Non-pigmented ciliary epithelial cell (primary cell): ENCODE measurements around the gene ZPR1.
"Not testable (repeated sequence)": the region's sequence is repeated elsewhere in the genome, so short reads cannot be mapped to it uniquely, and the experiment has no call there.

Source experiments
- DNase-seq: peaks from one replicate; pipeline ENCODE4 v3.0.0-alpha.2; 2010; ENCODE audit warnings: low read depth

Gene ZPR1

GRCh38 chr11:116792144-116792868 is 4.5 kb upstream of the ZPR1 start:
- no peak for DNase-seq

DNA sequence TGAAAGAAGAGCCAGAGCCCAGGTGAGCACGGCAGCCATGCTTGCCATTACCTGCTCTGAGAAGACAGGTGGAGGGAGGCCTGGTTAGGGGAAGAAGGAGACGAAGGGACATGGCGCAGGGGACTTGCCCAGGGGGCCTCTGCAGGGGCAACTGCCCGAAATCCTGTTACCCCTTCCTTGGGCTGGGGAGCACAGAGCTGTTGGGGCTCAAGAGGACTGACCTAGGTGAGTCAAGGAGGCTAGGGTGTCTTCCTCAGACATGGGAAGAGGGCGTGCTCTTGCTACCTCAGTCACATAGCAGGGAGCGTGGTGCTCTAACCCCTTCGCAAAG is 4.0 kb upstream of the ZPR1 start, which contains the start of gene APOA5:
Gene APOA5, minus strand, starts transcription at position 67 of the 331 bp plus-strand sequence. Its CDS starts 19 bp downstream, at position 48.
- no peak for DNase-seq

- no peak for DNase-seq
Observed at GRCh38 chr11:116791002-116791812, 3.4 kb upstream of the ZPR1 start.

- no peak for DNase-seq
Observed at GRCh38 chr11:116790167-116791001, 2.6 kb upstream of the ZPR1 start.

DNA sequence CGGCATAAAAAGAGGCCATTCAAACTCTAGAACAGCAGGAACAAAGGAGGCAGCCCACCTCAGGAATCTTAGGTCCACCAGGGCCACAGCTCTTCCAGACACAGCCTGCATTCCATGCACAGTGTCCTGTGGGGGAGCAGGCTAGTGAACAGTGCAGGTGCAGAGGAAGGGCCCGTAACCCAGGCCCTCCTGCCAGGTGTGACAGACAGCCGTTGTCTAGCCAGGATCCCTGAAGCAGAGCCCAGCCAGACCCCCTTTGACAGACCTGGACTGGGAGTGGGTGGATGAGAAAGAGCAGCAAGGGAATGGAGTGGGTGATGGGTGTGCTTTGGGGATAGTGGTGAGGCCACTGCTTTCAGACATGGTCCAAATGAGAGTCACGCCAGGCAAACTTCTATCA is 1.2 kb upstream of the ZPR1 start:
- DNase-seq = no peak

- DNase-seq = no peak
Observed at GRCh38 chr11:116788534-116788933, 711 bp upstream of the ZPR1 start.

DNA sequence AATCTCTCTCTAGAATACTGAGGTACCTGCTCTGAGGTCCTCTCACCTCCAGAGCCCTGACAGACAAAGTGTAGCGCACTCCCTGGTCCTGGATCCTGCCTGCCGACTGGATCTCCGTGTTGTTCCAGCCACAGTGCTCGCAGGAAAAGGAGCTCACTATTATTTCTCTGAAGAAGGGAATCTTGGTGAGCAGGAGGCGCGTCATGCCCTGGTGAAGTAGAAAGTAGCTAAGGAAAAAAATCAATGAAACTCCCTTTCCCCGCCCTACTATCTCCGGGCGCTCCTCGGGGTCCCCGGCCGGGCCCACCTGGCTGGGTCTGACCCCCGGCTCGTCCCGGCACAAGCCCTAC is 412 bp downstream of the ZPR1 start:
- no peak for DNase-seq

DNA sequence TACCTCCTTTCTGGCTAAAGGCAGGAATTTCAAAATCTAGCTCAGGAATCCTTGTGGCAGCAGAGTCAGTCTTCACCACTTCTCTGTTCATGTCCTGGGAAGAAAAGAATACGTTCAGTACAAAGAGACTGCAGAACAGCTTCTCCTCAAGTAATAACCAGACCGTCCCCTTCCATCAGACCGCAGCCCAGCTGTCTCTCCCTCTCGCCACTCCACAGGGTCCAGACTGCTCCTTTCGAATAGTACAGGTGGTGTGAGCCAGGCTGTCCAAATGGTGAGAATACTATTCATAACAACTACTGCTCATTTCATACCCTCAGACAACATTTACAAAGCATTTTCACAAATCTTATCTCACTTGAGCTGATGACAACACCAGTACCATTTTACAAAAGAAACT is 857 bp downstream of the ZPR1 start:
- no peak for DNase-seq

DNA sequence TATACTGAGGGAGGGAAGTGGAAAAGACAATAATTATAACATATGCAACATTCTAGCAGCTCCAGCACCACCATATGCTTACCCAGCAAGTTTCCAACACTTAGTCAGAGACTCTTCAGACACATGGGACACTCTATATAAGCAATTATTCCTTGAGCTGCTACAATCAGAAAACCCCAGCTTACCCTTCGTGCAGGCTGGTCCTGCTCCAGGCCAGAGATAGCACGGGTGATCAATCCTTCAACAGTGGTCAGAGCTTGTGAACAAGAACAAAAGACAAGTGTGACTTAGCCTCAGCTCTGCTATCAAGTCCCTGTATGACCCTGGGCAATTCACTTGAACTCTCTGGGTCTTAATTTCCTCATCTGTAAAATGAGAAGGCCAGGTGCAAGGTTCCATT is 1.5 kb downstream of the ZPR1 start:
- no peak for DNase-seq

DNA sequence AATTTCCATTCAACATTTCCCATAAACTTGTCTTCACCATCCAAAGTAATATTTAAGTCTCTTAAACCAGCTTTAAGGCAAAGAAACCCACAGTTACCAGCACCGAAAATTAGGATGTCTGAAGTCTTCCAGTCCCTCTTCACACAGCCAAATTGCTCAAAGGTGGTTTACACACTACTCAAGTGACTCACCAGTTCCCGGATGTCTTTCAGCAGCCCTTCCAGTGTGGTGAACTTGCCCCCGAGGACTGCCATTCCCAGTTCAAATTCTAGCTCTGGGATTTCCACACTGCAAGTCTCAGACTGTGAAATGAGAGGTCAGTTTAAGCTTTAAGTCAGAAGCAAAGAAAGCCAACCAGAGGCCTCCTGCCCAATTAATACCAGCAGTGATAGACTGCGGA is 5.1 kb downstream of the ZPR1 start:
- DNase-seq = no peak

DNA sequence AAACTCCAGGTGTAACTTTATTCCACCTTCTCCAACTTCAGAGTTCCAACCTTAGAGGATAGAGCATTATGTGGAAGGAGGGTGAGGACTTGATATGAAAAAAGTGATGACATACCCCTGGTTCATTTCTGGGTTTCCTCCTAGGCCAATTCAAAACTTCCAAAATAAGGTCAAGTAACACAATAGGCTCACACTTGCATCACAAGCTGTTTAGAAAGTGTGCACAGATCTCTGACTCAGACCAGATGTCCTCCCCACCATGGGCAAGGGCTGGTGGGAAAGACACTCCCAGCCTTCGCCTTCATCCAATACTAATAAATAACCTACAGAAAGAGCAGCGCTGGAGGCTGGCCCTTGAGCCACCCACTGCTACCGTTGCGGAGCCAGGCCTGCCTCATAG is 9.3 kb downstream of the ZPR1 start:
- DNase-seq = no peak

- no peak for DNase-seq
Observed at GRCh38 chr11:116777056-116777455, 10.8 kb downstream of the ZPR1 start.

GRCh38 chr11:116776522-116776984 is 11.3 kb downstream of the ZPR1 start:
- no peak for DNase-seq

- no peak for DNase-seq
Observed at GRCh38 chr11:116775975-116776374, 11.8 kb downstream of the ZPR1 start.

DNA sequence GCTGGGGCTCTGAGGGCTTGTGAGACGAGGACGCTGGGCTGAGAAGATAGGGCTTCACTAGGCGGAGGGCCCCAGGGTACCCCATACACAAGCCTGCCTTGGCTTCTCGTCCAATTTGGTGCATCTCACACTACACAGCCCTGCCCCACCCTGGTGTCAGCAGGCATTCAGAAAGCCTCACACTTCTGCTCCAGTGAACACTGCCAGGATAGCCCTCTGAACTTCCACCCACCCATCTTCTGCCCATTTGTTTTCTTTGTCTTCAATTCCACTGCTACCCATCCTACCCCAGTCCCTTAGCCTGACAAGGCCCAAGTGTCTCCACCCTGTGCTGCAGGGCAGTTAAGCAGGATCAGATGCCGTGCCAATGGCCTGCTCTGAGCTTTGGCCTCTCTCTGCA is 13.2 kb downstream of the ZPR1 start:
- DNase-seq = no peak

GRCh38 chr11:116773203-116774097 is 14.4 kb downstream of the ZPR1 start:
- DNase-seq = no peak

DNA sequence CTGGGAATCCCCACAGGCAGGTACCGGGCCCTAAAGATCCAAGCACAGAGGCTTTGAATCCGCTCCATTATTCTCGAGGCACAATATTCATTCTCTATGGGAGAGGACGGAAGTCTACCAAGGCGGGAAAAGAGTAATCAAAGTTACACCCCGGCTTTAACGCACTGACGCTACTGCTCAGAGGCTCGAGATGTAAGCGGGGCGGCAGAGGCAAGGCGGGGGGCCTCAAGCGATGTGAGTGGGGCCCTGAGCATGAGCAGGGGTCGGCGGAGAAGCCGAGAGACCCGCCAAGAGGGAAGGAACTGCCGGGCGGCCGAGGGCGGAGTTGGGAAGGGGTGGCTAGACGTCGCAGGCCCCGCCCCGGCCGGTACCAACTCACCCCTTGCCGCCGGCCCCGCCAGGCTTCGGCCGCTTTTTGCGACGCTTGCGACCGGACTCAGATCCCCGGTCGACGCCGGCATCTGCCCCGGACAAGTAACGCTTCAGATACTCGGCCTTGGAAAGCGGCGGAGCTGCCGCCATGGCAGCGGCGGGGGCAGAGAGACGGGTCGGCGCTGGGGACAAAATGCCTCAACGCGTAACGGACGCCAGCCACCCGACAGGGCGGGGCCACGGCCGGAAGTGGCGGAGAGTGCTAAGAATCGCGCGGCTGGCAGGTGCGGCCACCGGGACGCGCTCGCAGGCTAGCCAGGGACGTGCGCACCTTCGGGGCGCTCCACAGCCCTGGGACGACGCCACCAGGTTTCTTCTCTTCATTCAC is 15.2 kb downstream of the ZPR1 start, which contains the start of gene BUD13:
Gene BUD13, minus strand, starts transcription at position 545 of the 760 bp plus-strand sequence. Its CDS starts 23 bp downstream, at position 522.
- DNase-seq = no peak

DNA sequence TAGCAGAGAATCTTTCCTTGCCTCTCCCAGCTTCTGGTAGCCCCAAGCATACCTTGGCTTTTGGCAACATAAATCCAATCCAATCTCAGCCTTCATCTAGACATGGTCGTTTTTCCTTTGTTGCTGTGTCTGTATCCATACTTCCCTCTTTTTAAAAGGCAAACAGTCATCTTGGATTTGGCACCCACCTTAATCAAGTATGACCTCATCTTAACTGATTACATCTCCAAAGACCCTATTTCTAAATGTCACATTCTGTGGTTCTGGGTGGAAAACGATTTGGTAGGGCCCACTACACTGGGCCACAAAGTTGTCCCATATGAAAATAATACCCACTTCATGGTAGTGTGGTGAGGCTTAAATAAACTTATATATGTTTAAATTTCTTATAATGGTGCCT is 15.9 kb downstream of the ZPR1 start:
- DNase-seq = no peak

DNA sequence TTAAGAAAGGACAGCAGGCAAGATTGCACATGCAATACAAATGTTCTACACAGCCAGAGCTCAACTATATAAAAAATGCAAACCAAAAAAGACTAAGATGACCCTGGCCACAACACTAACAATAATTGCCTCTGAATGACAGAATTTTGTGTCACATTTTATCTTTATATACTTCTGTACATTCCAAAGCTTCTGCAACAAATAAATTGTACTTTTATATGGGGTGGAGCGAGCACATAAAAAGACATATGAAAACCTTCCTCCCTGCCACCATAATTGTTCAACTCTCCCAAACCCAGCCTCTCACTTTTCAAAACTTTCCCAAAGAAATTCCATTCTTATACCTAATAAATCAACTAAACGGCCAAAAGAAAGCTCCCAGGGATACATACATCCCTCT is 25.7 kb downstream of the ZPR1 start:
- no peak for DNase-seq

- not testable (repeated sequence) for DNase-seq
Observed at GRCh38 chr11:116756044-116756443, 31.8 kb downstream of the ZPR1 start.
